HepG2 (cell line): Measurements from ENCODE around the gene EPHA2. TPM values are rescaled to one million over a fixed set of nuclear protein-coding genes. Genes with fewer than 3 reads are reported as not detected.

Source experiments
- ARNT2 ChIP-seq: sonication (generic); formaldehyde crosslinking; IDR thresholded peaks from 2 replicates; pipeline ENCODE4 v1.8.0; 2022; ENCODE audit warnings: mild to moderate bottlenecking, low read depth, missing genetic modification reagents, moderate library complexity
- ATF7-NPFF ChIP-seq: sonication (generic); formaldehyde crosslinking; IDR thresholded peaks from 2 replicates; pipeline ENCODE4 v1.8.1; 2023; ENCODE audit warnings: mild to moderate bottlenecking, low read depth, missing genetic modification reagents, moderate library complexity
- ATM ChIP-seq: fragments of 450-650 bp; IDR thresholded peaks from 2 replicates; pipeline ENCODE4 v1.7.1; 2017; ENCODE audit warnings: mild to moderate bottlenecking, borderline replicate concordance
- HES4 ChIP-seq: sonication (generic); formaldehyde crosslinking; IDR thresholded peaks from 2 replicates; pipeline ENCODE4 v1.9.0; 2021; ENCODE audit warnings: mild to moderate bottlenecking, missing genetic modification reagents, borderline replicate concordance
- MTA1 ChIP-seq: sonication (generic); formaldehyde crosslinking; IDR thresholded peaks from 2 replicates; pipeline ENCODE4 v1.4.0; 2020; ENCODE audit warnings: missing genetic modification reagents, mild to moderate bottlenecking, borderline replicate concordance
- NAIF1 ChIP-seq: sonication (generic); formaldehyde crosslinking; IDR thresholded peaks from 2 replicates; pipeline ENCODE4 v1.5.0; 2020; ENCODE audit warnings: mild to moderate bottlenecking, missing genetic modification reagents, borderline replicate concordance
- SAFB2 ChIP-seq: sonication (generic); formaldehyde crosslinking; IDR thresholded peaks from 2 replicates; pipeline ENCODE4 v1.5.1; 2020; ENCODE audit warnings: missing genetic modification reagents, low read depth, mild to moderate bottlenecking, borderline replicate concordance
- SP4 ChIP-seq: sonication (generic); formaldehyde crosslinking; IDR thresholded peaks from 2 replicates; pipeline ENCODE4 v1.8.1; 2023; ENCODE audit warnings: mild to moderate bottlenecking, missing genetic modification reagents
- TCF12 ChIP-seq, 2 experiments: fragments of 450-650 bp in 1 of 2; sonication (generic) in 1 of 2; formaldehyde crosslinking in 1 of 2; IDR thresholded peaks; 2 replicates each; pipeline versions ENCODE4 v1.6.1 to v1.8.0; 2017 to 2022; ENCODE audit warnings: antibody characterized with exemption in 1 of 2, mild to moderate bottlenecking in 1 of 2, missing genetic modification reagents in 1 of 2, moderate library complexity in 1 of 2
- ZBTB7A ChIP-seq: sonication (generic); formaldehyde crosslinking; IDR thresholded peaks from 2 replicates; pipeline ENCODE4 v1.8.0; 2022; ENCODE audit warnings: mild to moderate bottlenecking, missing genetic modification reagents
- ZMYM2 ChIP-seq: sonication (generic); formaldehyde crosslinking; IDR thresholded peaks from 2 replicates; pipeline ENCODE4 v1.8.0; 2022; ENCODE audit warnings: mild to moderate bottlenecking, missing genetic modification reagents
- ZNF282 ChIP-seq: fragments of 450-650 bp; IDR thresholded peaks from 2 replicates; pipeline ENCODE4 v1.6.1; 2018; ENCODE audit not compliant: partially characterized antibody
- ZNF446 ChIP-seq: sonication (generic); formaldehyde crosslinking; IDR thresholded peaks from 2 replicates; pipeline ENCODE4 v1.5.0; 2020; ENCODE audit warnings: mild to moderate bottlenecking, missing genetic modification reagents
- ZNF550 ChIP-seq: sonication (generic); formaldehyde crosslinking; IDR thresholded peaks from 2 replicates; pipeline ENCODE4 v1.4.0; 2020; ENCODE audit warnings: mild to moderate bottlenecking, missing genetic modification reagents, borderline replicate concordance
- ZNF569 ChIP-seq: sonication (generic); formaldehyde crosslinking; IDR thresholded peaks from 2 replicates; pipeline ENCODE4 v1.5.0; 2020; ENCODE audit warnings: mild to moderate bottlenecking, missing genetic modification reagents, moderate library complexity, borderline replicate concordance
- ZNF570 ChIP-seq: sonication (generic); formaldehyde crosslinking; IDR thresholded peaks from 2 replicates; pipeline ENCODE4 v1.4.0; 2020; ENCODE audit warnings: mild to moderate bottlenecking, missing genetic modification reagents, borderline replicate concordance
- ZNF614 ChIP-seq: IDR thresholded peaks from 2 replicates; pipeline ENCODE4 v1.6.1; 2018; ENCODE audit warnings: missing biosample characterization, missing genetic modification reagents, inconsistent platforms, borderline replicate concordance
- ZNF737 ChIP-seq: sonication (generic); formaldehyde crosslinking; IDR thresholded peaks from 2 replicates; pipeline ENCODE4 v1.5.0; 2020; ENCODE audit warnings: missing genetic modification reagents, mild to moderate bottlenecking, borderline replicate concordance
- ZNF839 ChIP-seq: sonication (generic); formaldehyde crosslinking; IDR thresholded peaks from 2 replicates; pipeline ENCODE4 v1.4.0; 2020; ENCODE audit warnings: missing genetic modification reagents, mild to moderate bottlenecking, borderline replicate concordance
- ZSCAN31 ChIP-seq: sonication (generic); formaldehyde crosslinking; IDR thresholded peaks from 2 replicates; pipeline ENCODE4 v1.5.0; 2020; ENCODE audit warnings: low read depth, mild to moderate bottlenecking, missing genetic modification reagents
- polyA plus RNA-seq, 8 experiments: library from polyadenylated mRNA; depleted of rRNA in 3 of 8; stranded (reverse) in 7 of 8; unstranded in 1 of 8; fragments of >200 nt; fragmentation: Illumina TruSeq in 4 of 8; extraction: Trizol in 4 of 8; gene quantifications; 2 replicates each; pipeline versions ENCODE4 v1.2.1 to v1.2.3, GENCODE V29; 2011 to 2016; ENCODE audit warnings: low read depth in 4 of 8, missing spikeins in 1 of 8, mixed read lengths in 1 of 8; ENCODE audit not compliant: insufficient read depth in 1 of 8
- total RNA-seq, 5 experiments: library from RNA; depleted of rRNA; stranded (reverse); fragments of >200 nt; fragmentation: Illumina TruSeq; extraction: Trizol; gene quantifications; 2 replicates each; pipeline ENCODE4 v1.2.3, GENCODE V29; 2016; ENCODE audit warnings: low read depth in 1 of 5
- TF ChIP-seq, protein P1 (sequence below): sonication (generic); formaldehyde crosslinking; IDR thresholded peaks from 2 replicates; pipeline ENCODE4 v1.9.0; 2021; ENCODE audit warnings: missing genetic modification reagents, borderline replicate concordance
- TF ChIP-seq, protein P2 (sequence below): sonication (generic); formaldehyde crosslinking; IDR thresholded peaks from 2 replicates; pipeline ENCODE4 v1.5.1; 2020; ENCODE audit warnings: mild to moderate bottlenecking, missing genetic modification reagents, borderline replicate concordance
- TF ChIP-seq, protein P3 (sequence below): sonication (generic); formaldehyde crosslinking; IDR thresholded peaks from 2 replicates; pipeline ENCODE4 v1.5.0; 2020; ENCODE audit warnings: missing genetic modification reagents
- TF ChIP-seq, protein P4 (sequence below): sonication (generic); formaldehyde crosslinking; IDR thresholded peaks from 2 replicates; pipeline ENCODE4 v1.4.0; 2020; ENCODE audit warnings: missing genetic modification reagents

EPHA2 gene
- total and polyA plus RNA-seq, 2 of the 13 experiments (the other 11 are each of a cell fraction or from before 2014, with no cell fraction given), result 33.6 to 53.6 TPM

DNA sequence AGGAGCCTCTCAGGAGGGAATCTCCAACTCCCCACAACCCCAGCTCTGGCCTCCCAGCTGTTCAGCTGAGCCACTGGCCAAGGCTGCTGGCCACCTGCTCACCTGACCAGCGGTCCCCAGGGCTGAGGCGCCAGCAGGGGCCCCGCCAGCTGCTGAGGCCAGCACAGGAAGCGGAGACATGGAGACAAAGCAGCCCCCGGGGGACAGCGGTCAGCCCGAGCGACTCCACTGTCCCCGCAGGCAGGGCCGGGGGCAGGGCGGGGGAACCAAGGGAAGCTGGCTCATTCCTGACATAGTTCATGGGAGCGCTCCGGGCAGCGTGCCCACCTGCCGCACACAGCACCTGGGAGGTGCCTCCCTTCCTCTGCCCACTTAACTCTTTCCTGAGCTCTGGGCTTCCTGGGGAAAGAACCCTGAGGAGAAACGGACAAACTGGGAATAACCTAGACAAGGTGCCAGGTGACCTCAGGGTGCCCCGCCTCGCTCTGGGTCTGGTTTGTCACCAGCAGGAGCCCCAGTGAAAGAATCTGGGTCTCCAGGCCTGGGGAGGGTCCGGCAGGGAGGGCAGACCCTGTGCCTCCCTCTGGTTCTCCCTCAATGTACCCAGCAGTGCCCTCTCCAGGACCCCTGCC, 10.7 kb downstream of the EPHA2 start (continued):
- TF ChIP-seq TCF12 (IDR thresholded peaks at IDR 0.05) (no peak), TCF12 (CRISPR knock-in tag; IDR thresholded peaks at IDR 0.05) (no peak), ZNF839 (CRISPR knock-in tag) (no peak), SAFB2 (no peak; the same call in 1 of the 2 replicates), HES4 (CRISPR knock-in tag) (no peak), ZBTB7A (CRISPR knock-in tag) (no peak), ZNF570 (no peak), ZMYM2 (no peak), ZNF446 (CRISPR knock-in tag) (no peak), ZNF569 (CRISPR knock-in tag) (no peak), ATF7-NPFF (CRISPR knock-in tag) (no peak), ZNF550 (CRISPR knock-in tag) (no peak), ZSCAN31 (CRISPR knock-in tag) (no peak), MTA1 (CRISPR knock-in tag) (peak; percentile 81; the same call in 1 of the 2 replicates), ATM (no peak), NAIF1 (no peak), ARNT2 (CRISPR knock-in tag) (no peak), ZNF614 (CRISPR knock-in tag) (no peak), SP4 (CRISPR knock-in tag) (no peak), ZNF737 (CRISPR knock-in tag) (no peak), ZNF282 (no peak)
- TF ChIP-seq, protein P1, sequence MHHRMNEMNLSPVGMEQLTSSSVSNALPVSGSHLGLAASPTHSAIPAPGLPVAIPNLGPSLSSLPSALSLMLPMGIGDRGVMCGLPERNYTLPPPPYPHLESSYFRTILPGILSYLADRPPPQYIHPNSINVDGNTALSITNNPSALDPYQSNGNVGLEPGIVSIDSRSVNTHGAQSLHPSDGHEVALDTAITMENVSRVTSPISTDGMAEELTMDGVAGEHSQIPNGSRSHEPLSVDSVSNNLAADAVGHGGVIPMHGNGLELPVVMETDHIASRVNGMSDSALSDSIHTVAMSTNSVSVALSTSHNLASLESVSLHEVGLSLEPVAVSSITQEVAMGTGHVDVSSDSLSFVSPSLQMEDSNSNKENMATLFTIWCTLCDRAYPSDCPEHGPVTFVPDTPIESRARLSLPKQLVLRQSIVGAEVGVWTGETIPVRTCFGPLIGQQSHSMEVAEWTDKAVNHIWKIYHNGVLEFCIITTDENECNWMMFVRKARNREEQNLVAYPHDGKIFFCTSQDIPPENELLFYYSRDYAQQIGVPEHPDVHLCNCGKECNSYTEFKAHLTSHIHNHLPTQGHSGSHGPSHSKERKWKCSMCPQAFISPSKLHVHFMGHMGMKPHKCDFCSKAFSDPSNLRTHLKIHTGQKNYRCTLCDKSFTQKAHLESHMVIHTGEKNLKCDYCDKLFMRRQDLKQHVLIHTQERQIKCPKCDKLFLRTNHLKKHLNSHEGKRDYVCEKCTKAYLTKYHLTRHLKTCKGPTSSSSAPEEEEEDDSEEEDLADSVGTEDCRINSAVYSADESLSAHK (CRISPR knock-in tag), result no peak
- TF ChIP-seq, protein P2, sequence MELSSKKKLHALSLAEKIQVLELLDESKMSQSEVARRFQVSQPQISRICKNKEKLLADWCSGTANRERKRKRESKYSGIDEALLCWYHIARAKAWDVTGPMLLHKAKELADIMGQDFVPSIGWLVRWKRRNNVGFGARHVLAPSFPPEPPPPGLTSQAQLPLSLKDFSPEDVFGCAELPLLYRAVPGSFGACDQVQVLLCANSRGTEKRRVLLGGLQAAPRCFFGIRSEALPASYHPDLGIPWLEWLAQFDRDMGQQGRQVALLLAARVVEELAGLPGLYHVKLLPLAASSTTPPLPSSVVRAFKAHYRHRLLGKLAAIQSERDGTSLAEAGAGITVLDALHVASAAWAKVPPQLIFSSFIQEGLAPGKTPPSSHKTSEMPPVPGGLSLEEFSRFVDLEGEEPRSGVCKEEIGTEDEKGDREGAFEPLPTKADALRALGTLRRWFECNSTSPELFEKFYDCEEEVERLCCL (CRISPR knock-in tag), result no peak
- TF ChIP-seq, protein P3, sequence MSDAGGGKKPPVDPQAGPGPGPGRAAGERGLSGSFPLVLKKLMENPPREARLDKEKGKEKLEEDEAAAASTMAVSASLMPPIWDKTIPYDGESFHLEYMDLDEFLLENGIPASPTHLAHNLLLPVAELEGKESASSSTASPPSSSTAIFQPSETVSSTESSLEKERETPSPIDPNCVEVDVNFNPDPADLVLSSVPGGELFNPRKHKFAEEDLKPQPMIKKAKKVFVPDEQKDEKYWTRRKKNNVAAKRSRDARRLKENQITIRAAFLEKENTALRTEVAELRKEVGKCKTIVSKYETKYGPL (CRISPR knock-in tag), result no peak
- TF ChIP-seq, protein P4, sequence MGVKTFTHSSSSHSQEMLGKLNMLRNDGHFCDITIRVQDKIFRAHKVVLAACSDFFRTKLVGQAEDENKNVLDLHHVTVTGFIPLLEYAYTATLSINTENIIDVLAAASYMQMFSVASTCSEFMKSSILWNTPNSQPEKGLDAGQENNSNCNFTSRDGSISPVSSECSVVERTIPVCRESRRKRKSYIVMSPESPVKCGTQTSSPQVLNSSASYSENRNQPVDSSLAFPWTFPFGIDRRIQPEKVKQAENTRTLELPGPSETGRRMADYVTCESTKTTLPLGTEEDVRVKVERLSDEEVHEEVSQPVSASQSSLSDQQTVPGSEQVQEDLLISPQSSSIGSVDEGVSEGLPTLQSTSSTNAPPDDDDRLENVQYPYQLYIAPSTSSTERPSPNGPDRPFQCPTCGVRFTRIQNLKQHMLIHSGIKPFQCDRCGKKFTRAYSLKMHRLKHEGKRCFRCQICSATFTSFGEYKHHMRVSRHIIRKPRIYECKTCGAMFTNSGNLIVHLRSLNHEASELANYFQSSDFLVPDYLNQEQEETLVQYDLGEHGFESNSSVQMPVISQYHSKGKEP (CRISPR knock-in tag), result no peak
